HepG2 (cell line): ENCODE results near the gene CBR4. TPM values are rescaled to one million over a fixed set of nuclear protein-coding genes. Genes with fewer than 3 reads are reported as not detected.

Experiments
- EZH2 ChIP-seq: conservative IDR thresholded peaks from 2 replicates; pipeline ENCODE4 v1.6.1; 2012; ENCODE audit warnings: mild to moderate bottlenecking, low read depth, low read length, moderate library complexity
- MAZ ChIP-seq, 2 experiments: sonication (generic) in 1 of 2; formaldehyde crosslinking in 1 of 2; IDR thresholded peaks; 2 replicates each; pipeline versions ENCODE4 v1.5.0 to v1.6.1; 2012 to 2020; ENCODE audit warnings: low read depth in 2 of 2, mild to moderate bottlenecking in 2 of 2, borderline replicate concordance in 1 of 2, improper control_type of control experiment in 1 of 2, low read length in 1 of 2, missing genetic modification reagents in 1 of 2, moderate library complexity in 1 of 2
- PPARG ChIP-seq: conservative IDR thresholded peaks from 2 replicates; pipeline ENCODE4 v1.6.1; 2016; ENCODE audit warnings: missing biosample characterization, missing genetic modification reagents
- SALL2 ChIP-seq: sonication (generic); formaldehyde crosslinking; IDR thresholded peaks from 2 replicates; pipeline ENCODE4 v1.8.1; 2023; ENCODE audit warnings: mild to moderate bottlenecking, missing genetic modification reagents, inconsistent platforms
- UBTF ChIP-seq: sonication (generic); formaldehyde crosslinking; IDR thresholded peaks from 2 replicates; pipeline ENCODE4 v1.4.0; 2020; ENCODE audit warnings: mild to moderate bottlenecking, missing genetic modification reagents
- ZFYVE20 ChIP-seq: sonication (generic); formaldehyde crosslinking; IDR thresholded peaks from 2 replicates; pipeline ENCODE4 v1.8.0; 2023; ENCODE audit warnings: low read depth, mild to moderate bottlenecking, moderate library complexity, missing genetic modification reagents, borderline replicate concordance
- ZNF10 ChIP-seq: sonication (generic); formaldehyde crosslinking; IDR thresholded peaks from 2 replicates; pipeline ENCODE4 v1.4.0; 2020; ENCODE audit warnings: mild to moderate bottlenecking, low read depth, missing genetic modification reagents, borderline replicate concordance
- ZNF382 ChIP-seq: sonication (generic); formaldehyde crosslinking; IDR thresholded peaks from 2 replicates; pipeline ENCODE4 v1.5.0; 2020; ENCODE audit warnings: missing genetic modification reagents, mild to moderate bottlenecking, borderline replicate concordance
- ZNF484 ChIP-seq: sonication (generic); formaldehyde crosslinking; IDR thresholded peaks from 2 replicates; pipeline ENCODE4 v1.5.1; 2020; ENCODE audit warnings: mild to moderate bottlenecking, low read depth, missing genetic modification reagents, borderline replicate concordance
- ZNF503 ChIP-seq: sonication (generic); formaldehyde crosslinking; IDR thresholded peaks from 2 replicates; pipeline ENCODE4 v1.4.0; 2020; ENCODE audit warnings: missing genetic modification reagents
- ZNF572 ChIP-seq: sonication (generic); formaldehyde crosslinking; IDR thresholded peaks from 2 replicates; pipeline ENCODE4 v1.5.1; 2020; ENCODE audit warnings: mild to moderate bottlenecking, missing genetic modification reagents
- ZNF580 ChIP-seq: IDR thresholded peaks from 2 replicates; pipeline ENCODE4 v1.6.1; 2016; ENCODE audit warnings: low read depth, borderline replicate concordance
- polyA plus RNA-seq, 8 experiments: library from polyadenylated mRNA; depleted of rRNA in 3 of 8; stranded (reverse) in 7 of 8; unstranded in 1 of 8; fragments of >200 nt; fragmentation: Illumina TruSeq in 4 of 8; extraction: Trizol in 4 of 8; gene quantifications; 2 replicates each; pipeline versions ENCODE4 v1.2.1 to v1.2.3, GENCODE V29; 2011 to 2016; ENCODE audit warnings: low read depth in 4 of 8, missing spikeins in 1 of 8, mixed read lengths in 1 of 8; ENCODE audit not compliant: insufficient read depth in 1 of 8
- total RNA-seq, 5 experiments: library from RNA; depleted of rRNA; stranded (reverse); fragments of >200 nt; fragmentation: Illumina TruSeq; extraction: Trizol; gene quantifications; 2 replicates each; pipeline ENCODE4 v1.2.3, GENCODE V29; 2016; ENCODE audit warnings: low read depth in 1 of 5

Gene CBR4
- total and polyA plus RNA-seq, 2 of the 13 experiments (the other 11 are each of a cell fraction or from before 2014, with no cell fraction given), result 7.3 to 20.7 TPM

- TF ChIP-seq MAZ (IDR thresholded peaks at IDR 0.05; ENCODE audit: borderline replicate concordance, low read depth, low read length) (peak; percentile 45; the same call in 1 of the 2 replicates), MAZ (CRISPR knock-in tag; IDR thresholded peaks at IDR 0.05; ENCODE audit: low read depth) (no peak), ZNF10 (CRISPR knock-in tag) (no peak), ZFYVE20 (CRISPR knock-in tag) (no peak), ZNF484 (CRISPR knock-in tag) (no peak), SALL2 (no peak), PPARG (CRISPR knock-in tag) (no peak), EZH2 (no peak), UBTF (CRISPR knock-in tag) (no peak), ZNF572 (CRISPR knock-in tag) (peak; percentile 64; the same call in 1 of the 2 replicates), ZNF580 (CRISPR knock-in tag) (no peak; the same call in 1 of the 2 replicates), ZNF503 (CRISPR knock-in tag) (no peak), ZNF382 (CRISPR knock-in tag) (no peak)
Observed at GRCh38 chr4:169010125-169011023, at the start of gene CBR4 (continued).
